IPS-NIHi7 (cell line): ENCODE results near the gene GFRA1.

ENCODE experiments used
- DNase-seq: peaks from one replicate; pipeline ENCODE4 v3.0.0; 2012; ENCODE audit warnings: mixed read lengths; ENCODE audit errors: extremely low spot score

GFRA1 gene

DNA sequence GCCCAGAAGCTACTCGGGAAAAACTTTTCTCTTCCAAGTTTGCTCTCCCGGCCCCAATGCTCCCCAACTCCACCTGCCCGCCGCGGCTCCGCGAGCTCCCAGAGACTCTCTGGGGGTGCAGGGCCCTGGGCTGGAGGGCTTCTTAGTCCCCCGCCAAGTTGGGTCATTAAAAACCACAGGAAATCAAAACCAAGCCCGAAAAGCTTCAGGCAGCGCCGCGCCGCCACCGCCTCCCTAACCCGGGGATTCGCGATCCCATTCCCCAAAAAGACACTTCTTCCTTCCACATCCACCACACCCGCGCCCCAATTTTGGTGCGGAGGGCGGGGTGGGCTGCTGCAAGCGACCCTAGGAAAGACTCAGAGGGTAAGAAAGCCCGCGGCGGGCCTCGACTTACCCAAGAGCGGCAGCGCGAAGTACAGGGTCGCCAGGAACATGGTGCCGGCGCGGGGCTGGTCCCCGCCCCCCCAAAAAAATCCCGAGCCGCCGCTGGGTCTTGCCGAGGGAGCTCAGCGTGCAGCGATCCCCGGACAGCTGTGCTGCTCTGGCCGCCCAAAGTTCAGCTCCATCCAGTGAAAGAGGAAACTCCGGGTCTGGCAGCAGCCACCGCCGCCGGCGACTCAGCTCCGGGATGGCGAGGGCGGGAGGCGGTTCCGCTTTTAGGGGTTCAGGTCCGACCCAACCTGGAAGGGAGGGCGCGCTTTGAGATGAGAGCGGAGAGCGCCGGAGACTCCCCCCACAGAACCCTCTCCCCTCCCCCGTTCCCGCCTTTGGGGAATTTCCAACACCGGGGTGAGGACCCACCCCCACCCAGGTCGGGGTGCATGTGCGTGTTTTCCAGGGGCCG lies 1.2 kb downstream of the GFRA1 start:
- DNase-seq, result peak; percentile 35

DNA sequence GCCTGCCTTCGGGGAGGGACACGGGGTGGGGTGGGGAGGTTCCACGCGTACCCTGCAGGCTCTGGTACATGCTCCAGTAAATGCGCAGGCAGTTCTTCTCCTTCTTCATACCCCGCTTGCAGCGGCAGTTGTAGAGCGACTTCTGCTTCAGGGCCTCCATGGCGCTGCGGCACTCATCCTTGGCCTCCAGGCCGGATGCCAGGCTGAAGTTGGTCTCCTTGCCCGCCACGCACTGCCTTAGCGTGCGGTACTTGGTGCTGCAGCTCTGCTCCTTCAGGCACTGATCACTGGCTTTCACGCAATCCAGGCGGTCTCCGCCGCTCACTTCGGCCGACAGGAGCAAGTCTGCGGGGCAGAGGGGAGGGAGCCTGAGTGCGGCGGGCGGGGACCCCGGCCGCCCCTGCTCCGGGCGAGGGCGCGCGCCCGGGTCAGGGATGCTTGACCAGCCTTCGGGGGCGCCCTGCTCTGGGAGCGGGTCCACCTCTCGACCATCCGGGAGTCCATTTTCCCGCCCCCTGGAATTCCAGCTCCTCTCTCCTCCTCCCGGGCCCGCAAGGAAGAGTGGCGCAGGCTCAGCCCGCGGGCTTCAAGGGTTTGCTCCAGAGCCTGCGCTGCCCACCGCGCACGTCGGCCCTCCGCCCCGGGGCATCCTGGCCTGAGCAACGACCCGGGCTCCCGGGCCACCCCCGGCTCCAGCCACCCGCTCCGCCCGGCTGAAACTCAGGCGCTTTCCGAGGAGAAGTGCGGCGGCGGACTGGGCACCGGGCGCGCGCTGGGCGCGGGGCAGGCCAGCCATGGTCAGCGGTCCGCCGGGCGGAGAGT lies 2.0 kb downstream of the GFRA1 start:
- peak; percentile 40 for DNase-seq

DNA sequence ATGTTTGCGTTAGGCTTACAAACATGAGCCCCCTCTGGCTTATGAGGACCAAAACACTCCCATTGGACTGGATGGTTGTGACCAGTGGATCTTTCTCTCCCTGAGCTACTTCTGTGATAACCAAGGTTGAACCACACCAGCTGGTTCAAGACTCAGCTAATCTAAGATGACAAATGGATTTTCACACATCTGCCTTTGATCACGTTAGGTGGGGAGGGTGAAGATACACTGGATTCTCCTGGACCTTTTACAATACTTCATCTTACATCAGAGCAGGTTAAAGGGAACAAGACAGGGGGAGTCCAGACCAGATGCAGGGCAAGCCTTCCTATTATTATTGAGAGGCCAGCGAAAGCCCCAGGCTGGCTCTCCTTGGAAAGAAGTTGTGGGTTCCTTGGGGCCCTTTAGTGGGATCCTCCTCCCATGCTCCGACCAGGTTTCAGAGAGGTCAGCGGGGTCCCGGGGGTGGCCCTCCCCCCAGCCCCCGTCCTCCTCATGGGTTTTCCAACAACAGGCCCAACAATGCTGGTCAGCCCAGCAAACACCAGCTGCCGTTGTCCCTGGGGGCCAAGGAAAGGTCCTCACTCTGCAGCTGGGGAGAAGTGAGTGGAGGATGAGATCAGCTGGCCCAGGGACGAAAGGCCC lies 2.8 kb downstream of the GFRA1 start:
- DNase-seq, result no peak

DNA sequence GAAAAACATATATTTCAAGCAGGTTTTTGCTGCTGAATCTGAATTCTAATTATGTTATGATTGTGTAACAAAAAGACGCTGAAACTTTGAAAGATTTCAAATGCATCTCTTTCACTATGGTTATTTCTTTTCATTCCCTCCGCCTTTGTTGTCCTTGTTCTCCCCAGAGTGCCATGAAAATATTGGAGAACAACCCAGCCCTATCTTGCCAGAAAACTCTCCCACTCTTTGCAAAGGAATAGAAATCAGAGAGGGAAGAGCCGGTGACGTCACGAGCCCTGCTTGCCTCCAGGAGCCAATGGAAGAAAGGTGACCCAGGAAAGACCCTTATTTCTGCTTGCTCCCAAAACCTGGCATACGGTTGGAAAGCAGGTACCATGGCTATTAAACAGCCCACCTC lies 3.4 kb downstream of the GFRA1 start:
- no peak for DNase-seq

DNA sequence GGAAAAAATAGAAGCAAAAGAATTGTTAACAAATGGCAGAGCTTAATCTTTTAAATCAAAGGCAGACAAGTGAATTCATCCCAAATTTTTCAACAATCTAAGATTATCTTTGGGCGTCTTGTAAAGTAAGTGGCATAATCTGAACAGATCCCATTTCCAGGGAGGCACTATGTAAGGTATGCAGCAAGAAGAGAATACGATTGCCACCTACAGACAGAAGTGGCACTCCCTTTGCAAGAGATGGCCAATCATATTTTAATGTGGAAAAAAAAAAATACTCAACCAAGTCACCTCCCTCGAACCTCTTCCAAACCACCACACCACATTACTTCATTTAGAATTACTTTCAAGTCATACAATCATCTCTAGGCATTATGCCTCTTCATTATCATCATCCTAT lies 4.0 kb downstream of the GFRA1 start:
- DNase-seq, result no peak

DNA sequence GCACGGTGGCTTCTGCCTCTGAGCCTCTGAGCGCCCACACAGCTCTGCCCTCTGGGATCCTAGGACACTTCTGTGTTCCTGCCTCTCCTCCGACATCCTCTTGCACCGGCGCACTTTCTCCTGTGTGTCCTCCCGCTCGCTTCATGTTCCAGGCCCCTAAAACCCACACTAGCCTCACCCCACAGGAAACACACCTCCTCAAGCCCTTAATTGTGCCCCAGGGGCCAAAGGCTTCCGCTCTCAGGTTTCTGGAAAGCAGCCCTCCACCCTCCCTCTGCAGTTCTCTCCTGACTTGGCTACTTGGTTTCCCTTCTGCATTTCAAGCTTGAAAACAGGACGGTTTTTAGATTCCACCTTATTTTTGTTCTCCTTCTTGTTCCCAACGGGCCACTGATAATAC lies 7.3 kb downstream of the GFRA1 start:
- no peak for DNase-seq

DNA sequence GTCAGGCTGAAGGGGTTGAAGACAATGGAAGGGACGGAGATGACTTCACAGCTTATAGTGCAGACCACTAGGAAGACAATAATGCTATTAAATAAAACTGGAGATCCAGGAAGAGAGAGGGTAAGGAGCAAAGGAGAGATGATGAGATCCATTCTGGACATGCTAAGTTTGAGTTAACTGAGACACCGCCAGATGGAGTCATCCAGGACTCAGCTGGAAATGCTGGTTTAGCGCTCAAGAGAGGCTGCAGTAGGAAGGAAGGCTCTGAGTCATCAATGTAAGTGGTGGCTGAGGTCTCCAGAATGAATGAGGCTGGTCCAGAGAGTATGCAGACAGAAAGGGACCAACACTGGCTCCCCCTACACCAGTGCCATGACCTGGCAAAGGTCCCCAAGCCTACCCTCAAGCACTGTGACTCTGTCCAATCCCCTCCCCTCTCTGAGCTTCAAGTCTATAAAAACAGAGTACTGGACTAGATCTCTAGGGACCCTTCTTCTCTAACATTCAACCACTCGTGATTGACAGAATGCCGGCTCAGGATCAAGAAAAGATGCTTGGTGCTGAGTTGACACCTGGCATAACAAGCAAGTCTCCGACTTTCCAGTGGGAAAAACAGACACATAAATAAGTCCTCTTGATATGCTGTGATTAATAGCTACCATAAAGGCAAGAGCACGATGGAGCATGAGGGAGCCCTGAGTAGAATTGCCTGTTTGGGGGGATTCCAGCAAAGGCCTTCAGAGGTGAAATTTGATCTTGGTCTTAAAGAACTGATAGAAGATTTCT lies 8.9 kb downstream of the GFRA1 start:
- no peak for DNase-seq

DNA sequence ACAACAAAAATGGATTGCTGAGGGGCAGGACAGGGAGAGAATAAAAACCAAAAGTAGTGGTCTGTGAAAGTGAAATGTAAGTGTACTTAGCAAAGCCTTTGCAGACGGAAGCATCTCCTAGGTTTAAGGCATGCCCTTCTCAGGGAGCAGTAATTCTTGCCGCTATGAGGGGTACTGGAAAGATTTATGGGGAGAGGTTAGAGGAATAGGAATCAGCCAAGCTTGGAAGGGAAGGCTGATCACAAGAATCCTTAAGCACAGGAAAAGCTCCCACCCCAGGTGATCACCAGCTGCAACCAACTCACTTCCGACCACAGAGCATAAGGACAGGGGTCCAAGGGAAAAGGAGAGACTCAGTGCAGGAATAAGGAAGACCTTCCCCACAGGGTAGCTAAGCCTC lies 10.3 kb downstream of the GFRA1 start:
- no peak for DNase-seq

DNA sequence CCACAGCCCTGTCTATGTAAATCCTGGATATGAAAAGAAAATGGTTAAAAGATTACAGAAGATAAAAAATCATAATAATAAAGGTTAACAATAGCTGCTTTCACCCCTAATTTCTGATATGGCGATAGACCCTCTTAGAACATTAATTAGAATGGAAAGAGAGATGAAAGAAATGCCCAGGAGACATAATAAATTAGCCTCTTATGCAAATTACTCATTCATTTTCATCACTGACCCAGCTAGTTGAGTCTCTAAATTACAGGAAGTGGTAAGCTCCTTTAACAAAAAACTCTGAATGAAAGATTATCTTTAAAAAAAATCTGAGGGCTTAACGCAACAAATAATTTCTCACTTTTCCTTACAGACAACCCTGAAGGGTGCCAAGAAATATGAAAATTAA lies 12.4 kb downstream of the GFRA1 start:
- DNase-seq, result no peak

DNA sequence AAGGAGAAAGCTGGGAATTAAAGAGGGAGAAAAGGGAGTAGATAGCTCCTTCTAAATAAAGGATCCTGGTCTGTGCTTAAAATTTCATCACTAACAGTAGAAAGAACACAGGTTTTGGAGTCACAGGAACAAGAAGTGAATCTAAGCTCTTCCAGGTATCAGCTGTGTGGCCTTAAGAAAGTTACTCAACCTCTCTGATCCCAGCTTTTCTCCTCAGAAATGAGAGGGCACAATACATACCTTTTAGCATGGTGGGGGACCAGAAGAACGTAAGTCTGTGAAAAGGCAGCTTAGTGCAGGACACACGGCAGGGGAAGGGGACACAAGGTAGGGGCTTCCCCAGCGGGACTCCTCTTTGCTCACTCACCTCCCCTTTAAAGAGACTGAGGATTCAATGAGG lies 13.4 kb downstream of the GFRA1 start:
- DNase-seq, result no peak

DNA sequence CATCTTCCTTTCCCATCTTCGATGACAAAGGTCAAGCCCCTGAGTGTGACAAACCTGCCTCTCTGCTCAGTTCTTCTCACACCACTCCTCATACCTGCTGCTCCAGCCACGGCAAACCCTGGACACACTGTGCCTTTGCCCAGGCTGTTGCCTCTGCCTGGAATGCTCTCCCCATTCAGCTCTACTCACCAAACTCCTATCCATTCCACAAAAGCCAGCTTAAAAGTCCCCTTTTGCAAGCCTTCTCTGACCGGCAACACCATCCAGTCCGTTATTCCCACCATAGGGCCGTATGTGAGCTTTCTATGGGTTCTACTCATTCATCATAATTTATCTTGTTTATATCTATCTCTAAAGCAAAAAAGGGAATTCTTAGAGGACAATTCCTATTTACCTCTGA lies 15.2 kb downstream of the GFRA1 start:
- DNase-seq, result no peak

DNA sequence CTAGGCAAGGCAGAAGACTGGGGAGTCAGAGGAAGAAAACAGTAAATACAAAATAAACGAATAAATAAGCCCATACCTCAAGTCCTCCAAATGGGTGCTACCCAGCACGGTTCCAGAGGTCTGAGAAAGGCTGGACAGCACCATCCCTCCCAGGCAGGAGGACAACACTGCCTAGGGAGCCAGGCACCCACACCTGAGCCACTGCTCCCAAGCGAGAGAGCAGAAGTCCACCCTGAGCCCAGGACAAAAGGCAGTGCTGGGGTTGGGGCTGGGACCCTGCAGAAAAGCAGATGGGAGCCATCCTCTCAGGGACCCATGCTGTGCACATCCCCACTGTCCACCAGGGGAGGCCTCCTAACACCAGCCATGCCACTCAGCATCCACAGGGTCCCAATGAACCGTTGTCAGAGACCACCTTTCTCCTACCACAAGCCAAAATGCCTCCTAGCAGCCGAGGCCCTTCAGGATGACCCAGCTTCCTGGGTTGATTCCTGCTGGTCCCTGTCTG lies 16.2 kb downstream of the GFRA1 start:
- no peak for DNase-seq

DNA sequence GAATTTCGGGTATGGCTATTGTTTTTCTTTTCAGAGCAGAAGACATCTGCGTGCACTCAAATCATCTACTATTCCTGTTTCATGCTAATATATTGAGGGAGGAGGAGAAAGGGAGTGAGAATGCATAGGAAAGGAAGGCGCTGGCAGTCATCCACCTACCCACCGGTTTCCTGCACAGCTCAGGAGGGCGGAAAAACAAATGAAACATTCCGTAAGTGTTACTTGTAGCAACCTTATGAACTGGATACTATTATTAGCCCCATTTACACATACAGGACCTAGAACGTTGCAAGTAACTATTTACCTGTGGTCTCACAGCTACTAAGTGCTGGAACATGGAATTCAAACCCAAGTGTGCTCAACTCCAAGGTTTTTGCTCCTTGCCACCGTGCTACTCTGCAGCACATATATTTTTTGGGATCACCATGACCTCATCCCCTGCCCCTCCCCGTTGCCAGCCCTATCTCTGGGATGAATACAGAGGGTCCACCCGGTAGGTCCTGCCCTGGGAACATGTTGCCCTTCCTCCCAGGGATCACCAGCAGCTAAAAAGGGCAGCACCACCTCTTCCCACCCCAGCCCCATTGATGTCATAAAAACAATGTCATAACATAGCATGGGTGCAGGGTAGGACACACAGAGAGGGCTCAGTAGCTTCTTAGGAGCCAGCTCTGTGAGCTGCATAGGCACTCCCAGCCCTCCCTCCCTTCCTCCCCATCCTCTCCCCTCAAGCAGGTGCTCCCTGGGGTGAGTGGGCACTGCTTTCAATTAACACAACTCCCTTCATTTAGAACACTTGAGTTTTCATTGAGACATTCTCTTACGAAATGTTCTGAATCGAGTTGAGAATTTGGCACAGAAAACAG lies 16.9 kb downstream of the GFRA1 start:
- no peak for DNase-seq

DNA sequence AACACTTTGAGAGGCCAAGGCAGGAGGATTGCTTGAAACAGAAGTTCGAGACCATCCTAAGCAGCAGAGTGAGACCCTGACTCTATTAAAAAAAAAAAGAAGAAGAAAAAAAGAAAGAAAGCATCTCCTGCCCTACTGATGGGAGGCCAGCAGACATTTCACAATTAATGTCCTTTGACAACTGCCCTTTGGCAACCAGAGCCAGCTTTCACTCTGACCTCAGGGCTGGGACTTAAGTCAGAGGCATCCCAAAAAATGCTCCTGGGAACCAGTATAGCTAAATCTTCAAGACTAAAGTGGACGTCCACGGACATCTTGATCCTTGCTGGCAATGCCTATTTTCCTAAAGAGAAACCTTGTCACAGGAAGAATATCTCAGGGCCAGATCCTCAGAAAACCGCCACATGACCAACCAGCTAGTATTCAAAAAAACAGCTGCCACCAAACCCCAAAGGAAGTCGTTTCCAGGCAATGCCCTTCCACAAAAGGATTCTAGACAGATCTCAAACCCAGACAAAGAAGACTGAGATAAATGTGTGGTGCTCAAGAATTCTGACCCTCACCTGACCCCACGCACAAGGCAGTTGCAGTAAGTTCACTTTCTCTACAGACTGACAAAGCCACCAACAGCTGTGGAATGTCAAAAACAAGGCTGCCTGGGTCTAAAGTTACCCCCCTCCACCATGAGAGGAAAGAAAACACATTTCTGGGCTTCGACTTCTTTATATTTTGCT lies 18.4 kb downstream of the GFRA1 start:
- DNase-seq, result no peak

DNA sequence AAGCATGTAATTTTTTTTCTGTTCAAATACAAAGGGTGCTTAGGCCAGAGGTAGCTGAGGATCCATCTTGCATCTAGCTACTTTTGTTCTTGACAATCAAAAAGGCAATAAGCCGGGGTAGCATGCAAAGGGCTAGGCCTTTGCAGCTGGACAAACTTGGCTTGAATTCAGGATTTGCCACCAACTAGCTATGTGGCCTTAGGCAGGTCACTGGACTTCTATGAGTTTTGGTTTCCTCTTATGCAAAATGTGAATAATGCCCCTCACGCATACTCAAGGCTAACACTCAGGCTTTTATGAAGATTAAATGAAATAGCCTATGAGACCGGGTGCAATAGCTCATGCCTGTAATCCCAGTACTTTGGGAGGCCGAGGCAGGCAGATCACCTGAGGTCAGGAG lies 19.3 kb downstream of the GFRA1 start:
- DNase-seq, result no peak

DNA sequence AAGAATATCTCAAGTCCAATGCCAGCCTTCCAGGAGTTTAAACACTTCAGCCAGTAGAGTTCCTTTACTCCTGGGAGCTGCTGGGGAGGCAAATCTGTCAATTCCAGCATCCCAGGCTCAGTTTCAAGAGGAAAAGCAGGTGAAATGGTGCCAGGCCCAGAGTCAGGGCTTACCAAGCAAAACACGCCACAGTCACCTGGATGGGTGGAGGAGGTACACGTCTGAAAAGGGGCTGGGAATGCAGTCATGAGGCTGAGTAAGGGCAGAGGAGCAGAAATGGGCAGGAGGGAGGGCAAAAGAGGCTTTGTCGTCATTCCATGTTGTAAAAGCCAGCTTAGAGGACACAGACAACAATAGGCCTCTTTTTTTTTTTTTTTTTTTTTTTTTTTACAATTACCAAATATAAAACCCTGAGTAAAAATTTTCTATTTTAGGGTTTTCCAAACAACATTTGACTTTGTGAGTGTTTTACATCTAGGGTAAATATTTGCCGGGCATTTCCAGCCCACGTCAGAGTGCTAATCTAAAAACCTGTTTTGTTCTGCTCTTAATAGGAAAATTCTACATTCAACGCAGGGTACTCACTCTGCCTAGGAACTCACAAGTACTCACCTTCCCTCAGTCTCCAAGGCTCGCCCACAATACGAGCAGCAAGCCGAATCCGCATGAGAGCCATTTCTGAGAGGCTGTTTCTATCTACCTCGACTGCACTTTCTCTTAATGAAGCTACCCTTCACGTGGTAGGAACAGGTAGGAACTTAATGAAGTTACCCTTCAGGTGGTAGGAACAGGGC lies 21.2 kb downstream of the GFRA1 start:
- no peak for DNase-seq

DNA sequence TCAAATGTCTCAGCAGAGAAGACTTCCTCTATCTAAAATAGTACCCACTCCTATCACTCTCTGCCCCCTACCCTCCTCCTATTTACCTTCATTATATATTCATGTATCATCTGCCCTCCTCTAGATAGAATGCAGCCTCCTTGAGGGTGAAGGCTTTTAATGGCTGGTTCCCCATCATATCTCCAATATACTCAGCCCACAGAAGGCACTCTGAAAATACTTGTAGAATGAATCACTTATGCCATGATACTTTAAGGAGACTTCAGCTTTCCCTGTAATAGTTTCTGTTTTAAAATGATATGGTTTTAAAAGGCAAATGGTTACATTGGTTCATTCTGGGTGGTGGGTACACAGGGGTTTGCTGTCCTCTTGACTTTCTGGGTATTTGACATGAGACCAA lies 25.3 kb downstream of the GFRA1 start:
- DNase-seq, result no peak

DNA sequence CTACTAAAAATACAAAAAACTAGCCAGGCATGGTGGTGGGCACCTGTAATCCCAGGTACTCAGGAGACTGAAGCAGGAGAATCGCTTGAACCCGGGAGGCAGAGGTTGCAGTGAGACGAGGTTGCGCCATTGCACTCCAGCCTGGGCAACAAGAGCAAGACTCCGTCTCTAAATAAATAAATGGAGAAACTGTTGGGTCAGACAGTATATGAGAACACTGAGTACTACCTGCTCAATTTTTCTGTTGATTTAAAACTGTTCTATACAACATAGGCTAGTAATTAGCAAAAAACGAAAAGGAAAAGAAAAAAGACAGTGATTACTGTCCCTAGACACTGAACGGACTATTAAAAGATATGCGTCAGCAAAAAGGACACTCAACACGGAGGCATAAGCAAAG lies 26.7 kb downstream of the GFRA1 start:
- no peak for DNase-seq

DNA sequence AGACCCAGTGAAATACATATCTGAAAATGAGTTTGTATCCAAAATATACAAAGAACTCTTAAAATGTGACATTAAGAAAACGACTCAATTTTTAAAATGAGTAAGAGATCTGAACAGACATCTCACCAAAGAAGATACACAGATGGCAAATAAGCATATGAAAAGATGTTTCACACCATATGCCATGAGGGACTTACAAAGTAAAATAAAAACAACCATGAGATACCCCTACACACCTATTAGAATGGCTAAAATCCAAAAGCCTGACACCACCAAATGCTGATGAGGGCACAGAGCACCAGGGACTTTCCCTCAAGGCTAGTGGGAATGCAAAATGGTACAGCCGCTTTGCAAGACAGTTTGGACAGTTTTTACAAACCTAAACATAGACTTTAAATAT lies 27.9 kb downstream of the GFRA1 start:
- no peak for DNase-seq
